Measurements from ENCODE around the gene DYRK1A. TPM values are rescaled to one million over a fixed set of nuclear protein-coding genes. Genes with fewer than 3 reads are reported as not detected.

Gene DYRK1A
- total RNA-seq, 1 experiment from 2014 or later = 49.3 TPM

GRCh38 chr21:37405629-37406028 is 39.1 kb downstream of the DYRK1A start:
- Histone ChIP-seq H4K20me1 (ENCODE audit: insufficient read depth) (peaks cover 10% of the 10 kb centered on the region; the same call in 1 of the 2 replicates), H3K27ac (ENCODE audit: low read depth, low read length) (no peak overlapping the region), H2AFZ (ENCODE audit: low read depth, low read length, poor library complexity, severe bottlenecking) (no peak overlapping the region), H3K4me3 (replicated peaks in 1 of 2; ENCODE audit: low read depth in 1 of 2, low read length in 2 of 2) (no peak overlapping the region), H3K9me2 (ENCODE audit: insufficient read depth) (no peaks in the 10 kb centered on the region), H3K4me1 (ENCODE audit: control insufficient read depth in 1 of 2, insufficient read depth in 2 of 2, low read length in 2 of 2) (no peaks in the 10 kb centered on the region), H3K27me3 (ENCODE audit: insufficient read depth, low read length) (no peaks in the 10 kb centered on the region), H3K9me3 (ENCODE audit: control insufficient read depth in 1 of 2, insufficient read depth in 1 of 2, low read depth in 1 of 2, low read length in 2 of 2) (peaks cover 7 to 13% of the 10 kb centered on the region in 2 experiments), H3K9ac (ENCODE audit: low read length) (no peak overlapping the region), H3K36me3 (ENCODE audit: control insufficient read depth in 1 of 2, insufficient read depth in 2 of 2, low read length in 2 of 2) (no peaks in the 10 kb centered on the region), H3K4me2 (ENCODE audit: low read length) (no peak overlapping the region), H3K79me2 (ENCODE audit: insufficient read depth, low read length) (peaks cover 100% of the 10 kb centered on the region)
- POLR2A ChIA-PET = no interaction called here
- TF ChIP-seq JUND (IDR thresholded peaks at IDR 0.05) (no peak), SP1 (IDR thresholded peaks at IDR 0.05; ENCODE audit: low read depth) (no peak), ATF3 (IDR thresholded peaks at IDR 0.05) (no peak), TCF7L2 (IDR thresholded peaks at IDR 0.05; ENCODE audit: borderline replicate concordance, extremely low read depth, insufficient read depth, insufficient read length) (no peak), CTCF (IDR thresholded peaks at IDR 0.05 in 2 of 3, conservative IDR thresholded peaks at IDR 0.05 in 1 of 3; ENCODE audit: borderline replicate concordance in 1 of 3, insufficient read depth in 1 of 3, low read depth in 2 of 3, low read length in 2 of 3) (no peak), ELF1 (IDR thresholded peaks at IDR 0.05; ENCODE audit: borderline replicate concordance, low read depth) (no peak), MAX (IDR thresholded peaks at IDR 0.05) (no peak), ZBTB33 (IDR thresholded peaks at IDR 0.05; ENCODE audit: extremely low read depth, insufficient replicate concordance, low read length) (no peak), YY1 (IDR thresholded peaks at IDR 0.05; ENCODE audit: extremely low read depth, insufficient replicate concordance, low read depth, low read length) (no peak), ZFX (IDR thresholded peaks at IDR 0.05) (no peak), POLR2A (IDR thresholded peaks at IDR 0.05; ENCODE audit: borderline replicate concordance, extremely low read depth, insufficient read depth, insufficient read length) (no peak), EGR1 (IDR thresholded peaks at IDR 0.05; ENCODE audit: low read depth) (no peak), SRF (IDR thresholded peaks at IDR 0.05; ENCODE audit: low read depth) (no peak), ZNF274 (IDR thresholded peaks at IDR 0.05; ENCODE audit: low read depth, low read length) (no peak)
- RAD21 ChIA-PET (ENCODE audit: low non-redundant PET in 1 of 2, low total read pairs in 2 of 2, uncharacterized antibody in 2 of 2, unreplicated experiment in 2 of 2) = no interaction called here
- intact Hi-C loops (cut with micrococcal nuclease) = no loop called here
- DNase-seq (ENCODE audit: low read depth, low spot score) = no peak
- CTCF ChIA-PET = no interaction called here
- BruUV-seq (replicated peaks) = no TSS peak
- no peak for ATAC-seq
